Subcutaneous abdominal adipose tissue (tissue), 5 donors: Measurements from ENCODE around the gene NKAIN2.

Experiments
- H3K27ac ChIP-seq: one replicate; pipeline ENCODE4 v1.7.0; 2013; ENCODE audit warnings: low read depth, mild to moderate bottlenecking, inconsistent platforms, low read length, moderate library complexity
- H3K27me3 ChIP-seq, 5 donors: one replicate each; pipeline ENCODE4 v1.7.0; 2013; ENCODE audit warnings: low read length in 5 of 5, inconsistent platforms in 1 of 5; ENCODE audit not compliant: control insufficient read depth in 5 of 5, insufficient read depth in 4 of 5
- H3K36me3 ChIP-seq, 5 donors: one replicate each; pipeline ENCODE4 v1.7.0; 2013; ENCODE audit warnings: low read length in 5 of 5; ENCODE audit not compliant: control insufficient read depth in 5 of 5, insufficient read depth in 5 of 5
- H3K4me1 ChIP-seq, 5 donors: one replicate each; pipeline ENCODE4 v1.7.0; 2013; ENCODE audit warnings: low read length in 5 of 5, mild to moderate bottlenecking in 3 of 5, moderate library complexity in 1 of 5; ENCODE audit not compliant: control insufficient read depth in 5 of 5, insufficient read depth in 5 of 5
- H3K4me3 ChIP-seq, 5 donors: one replicate each; pipeline ENCODE4 v1.7.0; 2013; ENCODE audit warnings: low read length in 5 of 5, low read depth in 1 of 5
- H3K9ac ChIP-seq, 5 donors: one replicate each; pipeline ENCODE4 v1.7.0; 2013; ENCODE audit warnings: low read length in 5 of 5, mild to moderate bottlenecking in 4 of 5, moderate library complexity in 3 of 5
- H3K9me3 ChIP-seq, 5 donors: one replicate each; pipeline ENCODE4 v1.7.0; 2013; ENCODE audit warnings: low read length in 5 of 5; ENCODE audit not compliant: control insufficient read depth in 5 of 5
- donor health status: healthy.
- donor health status: healthy.
- donor health status: healthy.
- donor health status: healthy.
- donor health status: healthy.

The NKAIN2 gene

DNA sequence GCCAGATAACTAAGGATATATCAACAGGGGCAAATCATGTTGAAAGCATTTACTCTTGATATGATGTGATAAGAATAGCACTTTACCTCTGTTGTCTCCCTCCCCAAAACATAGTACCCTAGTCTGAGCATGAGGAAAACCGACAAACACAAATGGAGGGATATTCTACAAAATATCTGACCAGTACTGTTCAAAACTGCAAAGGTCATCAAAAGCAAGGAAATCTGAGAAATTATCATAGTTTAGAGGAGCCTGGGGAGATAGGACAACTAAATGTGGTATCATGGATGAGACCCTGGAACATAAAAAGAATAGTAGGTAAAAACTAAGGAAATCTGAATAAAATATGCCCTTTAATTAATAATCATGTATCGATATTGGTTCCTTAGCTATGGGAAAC lies 675.2 kb downstream of the NKAIN2 start:
- Histone ChIP-seq H3K4me3 (no peak overlapping the region), H3K27me3 (no peaks in the 10 kb centered on the region), H3K27ac (no peak overlapping the region), H3K4me1 (no peaks in the 10 kb centered on the region), H3K9ac (no peak overlapping the region), H3K36me3 (no peaks in the 10 kb centered on the region), H3K9me3 (no peaks in the 10 kb centered on the region)

DNA sequence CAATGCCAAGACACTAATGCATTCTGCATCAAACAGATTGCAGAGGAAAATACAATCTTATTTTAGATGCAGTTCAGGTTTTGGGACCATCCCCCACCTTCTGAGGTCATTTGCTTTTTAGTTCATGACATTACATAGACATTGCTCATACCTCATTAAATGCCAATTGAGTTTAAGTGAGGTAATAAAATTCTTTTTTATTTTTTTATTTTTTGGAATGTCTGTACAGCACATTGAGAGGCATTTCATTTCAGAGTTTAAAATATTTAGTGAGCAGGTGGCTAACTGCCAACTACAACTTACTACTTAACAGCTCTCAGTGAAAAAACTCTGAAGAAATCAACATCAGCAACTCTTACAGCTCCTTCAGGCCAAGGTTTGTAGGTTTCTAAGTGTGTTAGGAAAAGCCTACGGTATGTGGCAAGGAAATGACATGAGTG lies 676.3 kb downstream of the NKAIN2 start:
- no peaks in the 10 kb centered on the region for H3K36me3 ChIP-seq
- no peak overlapping the region for H3K4me3 ChIP-seq
- no peak overlapping the region for H3K27ac ChIP-seq
- H3K9me3 ChIP-seq: no peaks in the 10 kb centered on the region
- no peaks in the 10 kb centered on the region for H3K4me1 ChIP-seq
- no peak overlapping the region for H3K9ac ChIP-seq
- H3K27me3 ChIP-seq: no peaks in the 10 kb centered on the region

DNA sequence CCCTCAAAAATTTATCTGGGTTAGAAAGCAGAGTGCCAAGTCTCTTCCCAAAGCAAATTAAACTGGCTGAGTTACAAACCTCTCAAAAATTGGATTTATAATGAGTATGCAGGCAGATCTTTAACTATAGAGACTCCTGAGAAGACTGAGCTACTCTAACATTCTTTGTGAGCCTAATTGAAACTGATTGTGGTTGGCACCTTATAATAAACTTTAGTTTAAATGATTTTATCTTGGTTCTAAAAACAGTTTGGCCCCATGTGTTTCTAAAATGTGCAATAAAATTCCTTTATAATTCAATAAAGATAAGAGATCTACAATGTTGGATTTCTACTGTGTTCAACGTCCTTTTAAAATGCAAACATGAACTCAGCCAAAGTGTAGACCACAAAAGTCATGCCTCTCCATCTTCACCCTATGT lies 678.4 kb downstream of the NKAIN2 start:
- Histone ChIP-seq H3K4me3 (no peak overlapping the region), H3K4me1 (no peaks in the 10 kb centered on the region), H3K27ac (no peak overlapping the region), H3K9me3 (no peaks in the 10 kb centered on the region), H3K27me3 (no peaks in the 10 kb centered on the region), H3K36me3 (no peaks in the 10 kb centered on the region), H3K9ac (no peak overlapping the region)

DNA sequence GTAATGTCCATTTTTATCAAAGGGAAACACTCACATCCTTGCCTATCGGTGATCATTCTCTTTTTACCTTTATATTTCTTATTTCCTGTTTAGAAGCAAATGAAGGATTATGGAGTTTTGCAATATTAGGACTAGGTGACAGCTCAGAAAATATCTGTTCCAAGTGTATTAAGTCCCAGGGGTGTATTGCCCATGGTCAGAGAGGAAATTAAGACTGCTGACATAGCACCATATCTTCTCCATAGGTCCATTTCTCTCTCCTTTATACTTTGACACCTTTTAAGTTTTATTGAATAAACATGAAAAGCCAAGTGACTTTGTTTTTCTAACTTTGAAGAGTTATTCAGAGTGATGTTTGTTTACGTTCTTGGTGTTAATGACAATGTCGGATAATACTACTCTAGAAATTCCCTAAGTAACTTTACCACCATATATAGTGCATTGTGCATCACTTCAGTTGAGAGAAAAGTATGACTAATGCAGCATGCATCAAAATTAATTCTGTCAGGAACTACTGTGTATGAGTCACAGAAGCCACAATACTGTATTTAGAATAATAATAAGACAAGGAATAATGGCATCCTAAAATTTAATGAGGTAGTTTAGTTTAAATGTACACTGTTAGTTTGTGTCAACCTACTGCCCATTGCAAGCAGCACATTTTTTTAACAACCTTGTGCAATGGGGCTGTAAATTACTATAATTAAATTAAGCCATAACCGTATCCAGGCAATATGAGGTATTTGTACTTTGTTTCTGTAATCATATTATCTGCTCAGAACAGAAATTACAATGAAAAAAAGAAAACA lies 684.2 kb downstream of the NKAIN2 start:
- H3K4me1 ChIP-seq: no peaks in the 10 kb centered on the region
- no peak overlapping the region for H3K27ac ChIP-seq
- H3K9ac ChIP-seq: no peak overlapping the region

DNA sequence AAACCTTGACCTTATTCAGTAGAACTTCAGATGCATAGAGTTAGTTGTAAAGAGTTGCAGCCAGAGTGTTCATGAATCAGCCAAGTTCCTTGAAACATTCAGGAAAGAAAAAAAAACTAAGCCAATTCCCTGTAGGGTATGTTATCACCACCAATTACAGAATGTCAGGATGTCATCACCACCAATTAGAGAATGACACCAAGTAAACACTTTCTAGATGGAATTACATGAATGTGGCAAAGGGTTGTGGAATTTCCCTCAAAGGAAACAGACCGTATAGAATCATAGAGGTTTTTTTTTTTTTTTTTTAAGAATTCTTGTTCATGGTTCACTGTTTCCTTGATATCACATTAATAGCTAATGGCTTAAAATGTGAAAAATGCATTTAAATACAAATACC lies 686.5 kb downstream of the NKAIN2 start:
- H3K9ac ChIP-seq: no peak overlapping the region
- H3K27me3 ChIP-seq: no peaks in the 10 kb centered on the region
- no peak overlapping the region for H3K4me3 ChIP-seq
- H3K4me1 ChIP-seq: no peaks in the 10 kb centered on the region
- H3K36me3 ChIP-seq: no peaks in the 10 kb centered on the region
- no peak overlapping the region for H3K27ac ChIP-seq
- H3K9me3 ChIP-seq: no peaks in the 10 kb centered on the region

More for the DNA sequence above, 684.2 kb downstream of the NKAIN2 start:
- no peaks in the 10 kb centered on the region for H3K9me3 ChIP-seq
- H3K36me3 ChIP-seq: no peaks in the 10 kb centered on the region
- no peaks in the 10 kb centered on the region for H3K27me3 ChIP-seq
- no peak overlapping the region for H3K4me3 ChIP-seq

DNA sequence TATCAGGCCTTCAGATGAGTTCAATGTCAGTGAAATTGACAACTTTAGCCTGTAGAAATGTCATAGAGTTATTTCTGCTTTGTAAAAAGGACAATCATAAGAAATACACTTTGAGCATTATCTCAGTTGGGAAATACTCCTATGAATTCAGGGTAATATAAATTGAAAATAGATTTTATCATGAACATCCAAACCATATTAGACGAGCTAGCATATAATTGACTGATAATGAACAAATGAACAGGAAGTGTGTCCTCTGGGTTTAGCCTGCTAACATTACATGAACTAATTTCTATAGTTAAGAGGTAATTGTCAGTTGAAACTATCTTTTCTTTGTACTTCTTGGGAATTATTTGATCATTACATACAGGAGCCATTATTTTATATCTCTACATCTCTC lies 689.6 kb downstream of the NKAIN2 start:
- Histone ChIP-seq H3K36me3 (no peaks in the 10 kb centered on the region), H3K9ac (no peak overlapping the region), H3K27ac (no peak overlapping the region), H3K4me1 (no peaks in the 10 kb centered on the region), H3K4me3 (no peak overlapping the region), H3K9me3 (no peaks in the 10 kb centered on the region), H3K27me3 (no peaks in the 10 kb centered on the region)

DNA sequence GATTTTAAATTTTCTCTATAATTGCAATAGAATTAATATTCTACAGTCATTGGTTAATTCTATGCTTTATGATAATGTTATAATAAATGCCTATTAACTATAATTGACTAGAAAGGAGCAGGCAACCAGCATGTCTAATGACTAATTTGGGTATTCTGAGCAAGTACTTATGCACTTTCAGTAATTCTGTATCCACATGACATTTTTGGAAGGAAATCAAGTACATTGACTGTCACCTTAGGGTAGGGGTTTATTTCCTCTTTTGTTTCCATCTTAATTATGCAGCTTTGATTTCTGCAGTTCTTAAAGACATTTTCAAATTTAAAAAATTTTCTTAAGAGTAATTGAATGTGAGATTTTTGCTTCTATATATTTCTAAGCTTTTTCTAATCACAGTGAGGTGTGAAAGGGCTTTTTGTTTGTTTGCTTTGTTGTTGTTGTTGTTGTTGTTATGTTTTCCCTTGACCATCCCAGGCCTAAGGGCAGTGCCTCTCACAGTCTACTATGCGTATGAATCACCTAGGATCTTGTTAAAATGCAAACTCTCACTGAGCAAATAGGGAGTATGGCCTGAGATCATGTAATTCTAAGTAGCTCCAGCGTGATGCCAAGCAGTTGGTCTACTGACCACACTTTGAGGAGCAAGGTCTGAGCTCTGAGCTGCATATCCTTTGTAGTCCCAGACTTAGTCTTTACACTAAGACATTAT lies 691.4 kb downstream of the NKAIN2 start:
- Histone ChIP-seq H3K4me1 (no peaks in the 10 kb centered on the region), H3K9ac (no peak overlapping the region), H3K36me3 (no peaks in the 10 kb centered on the region), H3K4me3 (no peak overlapping the region), H3K27me3 (no peaks in the 10 kb centered on the region), H3K27ac (no peak overlapping the region), H3K9me3 (no peaks in the 10 kb centered on the region)

DNA sequence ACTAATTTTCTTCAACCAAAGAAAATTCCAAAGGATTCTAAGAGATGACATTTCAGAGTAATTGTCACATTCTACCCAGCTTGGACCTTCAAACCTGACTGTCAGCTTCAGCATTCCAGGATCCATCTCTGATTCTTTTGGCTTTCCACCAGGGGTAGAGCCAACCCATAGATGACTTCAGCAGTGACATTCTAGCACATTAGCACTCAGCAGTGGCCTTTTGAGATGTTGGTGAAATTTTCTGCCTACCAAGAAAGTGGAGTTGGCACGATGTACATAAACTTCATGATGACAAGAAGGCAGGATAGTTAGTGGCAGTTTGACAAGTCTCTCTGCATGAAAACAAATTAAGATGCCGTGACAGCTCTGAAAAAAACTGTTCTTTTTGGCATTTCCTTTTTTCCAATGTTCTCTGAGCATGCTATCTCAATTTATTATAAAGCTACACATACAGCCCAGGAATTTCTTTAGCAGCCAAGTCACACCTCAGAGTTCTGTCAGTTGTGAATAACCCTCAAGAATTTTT lies 692.1 kb downstream of the NKAIN2 start:
- no peaks in the 10 kb centered on the region for H3K36me3 ChIP-seq
- H3K4me3 ChIP-seq: no peak overlapping the region
- H3K9ac ChIP-seq: no peak overlapping the region
- H3K27me3 ChIP-seq: no peaks in the 10 kb centered on the region
- no peaks in the 10 kb centered on the region for H3K4me1 ChIP-seq
- H3K27ac ChIP-seq: no peak overlapping the region
- no peaks in the 10 kb centered on the region for H3K9me3 ChIP-seq

DNA sequence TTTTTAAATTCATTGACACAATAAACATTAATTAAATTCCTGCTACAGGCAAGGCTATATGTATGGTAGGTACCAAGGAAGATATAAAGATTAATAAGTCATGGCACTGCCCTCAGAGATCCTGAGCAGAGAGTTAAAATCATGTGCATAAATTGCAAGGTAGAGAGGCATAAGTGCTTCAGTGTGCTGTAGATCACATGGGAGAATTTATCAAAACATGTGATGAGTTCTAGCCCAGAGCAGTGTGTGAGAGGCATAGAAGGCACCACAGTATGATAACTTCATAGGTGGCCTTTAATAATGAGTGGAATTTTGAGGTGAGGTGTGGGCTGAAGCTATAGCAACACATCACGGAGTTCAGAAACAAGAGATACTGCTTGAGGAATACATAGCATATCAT lies 692.7 kb downstream of the NKAIN2 start:
- Histone ChIP-seq H3K9me3 (no peaks in the 10 kb centered on the region), H3K36me3 (no peaks in the 10 kb centered on the region), H3K9ac (no peak overlapping the region), H3K27ac (no peak overlapping the region), H3K27me3 (no peaks in the 10 kb centered on the region), H3K4me1 (no peaks in the 10 kb centered on the region), H3K4me3 (no peak overlapping the region)

DNA sequence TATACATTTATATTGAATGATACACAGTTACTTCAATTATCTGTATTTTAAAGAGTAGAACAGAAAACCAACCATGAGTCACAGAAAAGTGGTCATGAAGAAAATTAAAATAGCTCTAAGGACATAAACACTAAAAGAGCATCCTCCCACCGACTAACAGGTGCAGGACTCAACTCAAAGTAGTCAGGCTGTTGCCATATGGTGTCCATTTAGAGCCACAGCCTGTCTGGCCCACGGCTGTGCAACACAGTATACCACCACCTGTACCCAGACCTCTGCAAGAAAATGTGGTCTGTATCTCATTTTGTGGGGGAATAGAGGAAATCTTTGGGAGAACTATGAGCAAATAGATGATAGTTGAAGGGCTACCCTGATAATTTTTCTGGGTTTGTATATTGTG lies 708.8 kb downstream of the NKAIN2 start:
- Histone ChIP-seq H3K27me3 (no peaks in the 10 kb centered on the region), H3K36me3 (no peaks in the 10 kb centered on the region), H3K4me1 (no peaks in the 10 kb centered on the region), H3K4me3 (no peak overlapping the region), H3K9ac (no peak overlapping the region), H3K27ac (no peak overlapping the region), H3K9me3 (no peaks in the 10 kb centered on the region)
